ENCODE measurements around the gene SLC2A8.

SLC2A8 gene, protein sequence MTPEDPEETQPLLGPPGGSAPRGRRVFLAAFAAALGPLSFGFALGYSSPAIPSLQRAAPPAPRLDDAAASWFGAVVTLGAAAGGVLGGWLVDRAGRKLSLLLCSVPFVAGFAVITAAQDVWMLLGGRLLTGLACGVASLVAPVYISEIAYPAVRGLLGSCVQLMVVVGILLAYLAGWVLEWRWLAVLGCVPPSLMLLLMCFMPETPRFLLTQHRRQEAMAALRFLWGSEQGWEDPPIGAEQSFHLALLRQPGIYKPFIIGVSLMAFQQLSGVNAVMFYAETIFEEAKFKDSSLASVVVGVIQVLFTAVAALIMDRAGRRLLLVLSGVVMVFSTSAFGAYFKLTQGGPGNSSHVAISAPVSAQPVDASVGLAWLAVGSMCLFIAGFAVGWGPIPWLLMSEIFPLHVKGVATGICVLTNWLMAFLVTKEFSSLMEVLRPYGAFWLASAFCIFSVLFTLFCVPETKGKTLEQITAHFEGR

DNA sequence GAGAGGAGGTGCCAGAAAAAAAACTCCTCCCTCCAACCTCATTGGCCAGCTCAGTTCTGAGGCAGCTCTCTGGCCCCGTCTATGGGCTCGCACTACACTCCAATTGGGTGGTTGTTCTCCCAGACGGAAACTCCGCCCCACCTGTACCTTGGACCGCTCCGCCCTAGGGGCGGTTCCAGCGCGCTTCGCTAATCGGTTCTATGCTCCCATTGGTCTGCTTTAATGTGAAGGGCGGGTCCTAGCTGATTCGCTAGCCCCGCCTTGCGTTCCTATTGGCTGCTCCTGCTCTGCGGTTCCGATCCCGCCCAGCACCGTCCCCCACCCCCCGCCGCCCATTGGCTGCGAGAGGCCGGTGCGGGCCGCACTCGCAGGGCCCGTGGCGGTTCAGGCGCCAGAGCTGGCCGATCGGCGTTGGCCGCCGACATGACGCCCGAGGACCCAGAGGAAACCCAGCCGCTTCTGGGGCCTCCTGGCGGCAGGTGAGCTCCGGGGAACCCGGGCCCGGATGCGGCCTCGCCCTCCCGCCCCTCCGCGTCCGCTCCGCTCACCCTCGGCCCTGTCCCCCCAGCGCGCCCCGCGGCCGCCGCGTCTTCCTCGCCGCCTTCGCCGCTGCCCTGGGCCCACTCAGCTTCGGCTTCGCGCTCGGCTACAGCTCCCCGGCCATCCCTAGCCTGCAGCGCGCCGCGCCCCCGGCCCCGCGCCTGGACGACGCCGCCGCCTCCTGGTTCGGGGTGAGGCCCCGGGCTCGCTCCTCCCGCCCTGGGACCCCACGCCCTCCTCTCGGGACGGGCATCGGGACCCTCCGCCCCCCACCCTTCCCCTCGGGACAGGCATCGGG lies at the start of gene SLC2A8:
Gene SLC2A8, plus strand, starts transcription at position 362 of the 838 bp plus-strand sequence. Its CDS starts 62 bp downstream, at position 424.
- peak; percentile 78 for DNase-seq

DNA sequence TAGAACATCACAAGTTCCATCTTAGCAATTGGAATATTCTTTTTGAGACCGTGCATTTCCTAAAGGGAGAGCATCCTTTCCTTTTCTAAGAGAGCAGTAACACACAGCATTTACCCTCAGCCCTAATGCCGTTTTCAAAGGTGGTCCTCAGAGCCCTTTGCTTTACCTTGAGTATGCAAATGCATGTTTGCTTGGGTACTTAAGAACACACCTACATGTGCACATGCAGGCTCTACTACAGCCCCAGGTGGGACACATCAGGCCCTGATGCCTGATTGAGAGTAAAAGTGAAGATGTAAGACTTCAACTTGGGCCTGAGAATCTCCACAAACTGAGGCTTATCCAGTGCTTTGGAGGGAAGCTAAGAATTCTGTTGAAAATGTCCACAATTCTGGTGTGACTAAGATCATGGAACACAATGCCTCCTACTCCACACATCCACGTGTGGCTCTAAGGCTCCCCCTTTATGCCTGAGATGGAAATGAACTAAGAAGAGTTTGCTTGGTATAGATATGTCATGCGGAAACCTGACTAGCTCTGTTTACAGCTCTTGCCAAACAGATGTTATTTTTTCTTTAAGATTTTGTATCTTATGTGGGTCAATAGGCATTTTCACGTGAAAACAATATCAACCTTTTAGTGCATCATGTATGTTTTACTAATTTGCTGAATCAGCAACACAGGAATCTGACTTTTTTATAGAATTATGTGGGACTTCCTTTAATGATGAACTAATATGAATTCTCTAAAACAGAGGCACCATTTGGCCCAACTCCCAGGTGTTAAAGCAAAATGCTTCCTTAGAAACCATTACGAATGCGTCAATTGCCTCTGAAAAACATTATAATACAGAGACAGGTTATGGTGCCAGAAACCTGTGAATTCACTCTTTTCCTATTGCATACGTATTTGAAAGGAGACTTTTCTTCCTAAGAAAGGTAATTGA lies 48.9 kb upstream of the SLC2A8 start:
- no peak for DNase-seq

DNA sequence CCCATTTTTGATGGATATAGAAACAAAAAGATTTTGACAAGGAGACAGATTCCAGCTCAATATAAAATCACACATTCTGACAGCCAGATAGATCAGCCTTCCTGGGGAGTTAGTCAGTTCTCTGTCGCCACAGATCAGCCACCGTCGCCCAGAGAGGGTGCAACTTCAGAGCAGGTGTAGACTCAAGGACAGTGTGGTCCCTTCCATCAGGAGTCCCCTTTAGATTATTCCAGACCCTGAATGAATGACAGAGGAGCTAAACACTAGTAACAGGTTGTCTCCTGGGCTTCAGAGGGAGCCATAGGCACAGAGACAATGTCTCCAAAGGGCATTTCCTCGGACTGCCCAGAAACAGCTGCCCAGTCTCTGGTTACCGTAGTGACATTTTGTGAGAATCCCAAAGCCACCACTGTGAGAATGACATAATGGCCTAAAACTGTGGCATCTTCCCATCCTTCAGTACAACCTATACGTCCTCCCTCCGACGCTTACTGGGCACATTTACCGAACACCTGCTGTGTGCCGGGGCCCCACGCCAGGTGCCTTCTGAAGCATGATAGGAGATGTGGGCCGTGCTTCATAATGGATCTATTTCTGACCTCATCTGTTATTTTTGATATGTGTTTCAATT lies 47.4 kb upstream of the SLC2A8 start:
- no peak for DNase-seq

DNA sequence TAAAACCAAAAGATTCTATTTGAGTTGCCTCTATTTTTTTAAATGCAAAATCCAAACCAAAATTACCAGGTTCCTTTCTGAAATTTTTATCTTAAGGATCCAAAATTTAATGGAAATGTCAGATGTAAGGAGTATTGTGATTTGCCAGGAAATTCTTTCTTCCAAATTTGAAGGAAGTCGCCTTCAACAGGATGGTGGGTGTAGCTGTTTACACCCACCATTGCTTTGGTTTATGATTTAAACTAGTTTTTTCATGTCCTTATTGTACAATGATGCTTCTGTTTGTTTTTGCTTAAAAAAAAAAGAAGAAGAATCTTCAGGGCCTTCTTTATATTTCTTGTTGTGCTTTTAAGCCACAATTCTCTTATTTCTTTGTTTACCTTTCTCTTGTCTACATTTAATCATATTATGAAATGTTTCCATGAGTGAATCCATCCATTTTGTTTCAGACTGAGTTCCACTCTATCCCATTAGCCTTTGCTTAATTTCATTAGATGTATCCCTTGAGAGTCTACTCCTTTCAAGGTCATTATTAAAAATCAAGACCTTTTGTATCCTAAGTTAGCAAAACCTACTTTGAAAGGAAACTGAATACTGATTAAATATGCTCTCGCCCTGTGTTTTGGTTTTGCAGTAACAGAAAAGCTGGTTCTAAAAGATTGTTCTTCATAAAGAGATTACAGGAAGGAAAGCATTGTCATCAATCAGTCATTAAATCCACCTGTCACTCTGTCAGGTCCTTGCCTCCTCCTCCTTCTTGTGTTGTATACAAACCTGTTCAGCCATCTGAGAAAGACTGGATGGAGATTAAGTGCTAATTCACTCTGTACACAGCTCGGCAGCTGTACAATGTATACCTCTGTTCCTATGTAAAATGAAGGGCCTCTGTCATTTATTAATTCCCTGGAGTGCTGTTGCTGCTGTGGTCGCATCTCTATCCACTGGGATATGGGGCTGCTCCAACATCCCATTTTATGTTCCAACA lies 45.5 kb upstream of the SLC2A8 start:
- no peak for DNase-seq

DNA sequence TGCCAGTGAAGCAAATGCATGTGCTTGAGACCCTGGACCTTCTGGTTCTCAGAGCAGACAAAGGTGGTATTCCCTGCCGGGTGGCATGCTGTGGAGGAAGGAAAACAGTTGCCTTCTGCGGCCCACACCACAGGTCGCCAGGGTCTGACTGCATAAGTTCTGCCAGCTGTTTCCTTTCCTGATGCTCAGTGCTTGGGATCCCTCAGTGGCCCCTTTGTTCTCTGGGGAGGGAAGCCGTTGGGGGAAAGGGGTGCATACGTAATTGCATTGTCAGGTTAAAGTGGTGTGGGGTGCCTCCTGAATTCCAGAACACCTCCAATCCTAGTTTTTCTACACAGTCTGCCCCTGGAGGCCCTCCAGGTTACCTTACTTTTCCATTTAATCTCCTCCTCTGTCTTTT lies 43.1 kb upstream of the SLC2A8 start:
- no peak for DNase-seq

DNA sequence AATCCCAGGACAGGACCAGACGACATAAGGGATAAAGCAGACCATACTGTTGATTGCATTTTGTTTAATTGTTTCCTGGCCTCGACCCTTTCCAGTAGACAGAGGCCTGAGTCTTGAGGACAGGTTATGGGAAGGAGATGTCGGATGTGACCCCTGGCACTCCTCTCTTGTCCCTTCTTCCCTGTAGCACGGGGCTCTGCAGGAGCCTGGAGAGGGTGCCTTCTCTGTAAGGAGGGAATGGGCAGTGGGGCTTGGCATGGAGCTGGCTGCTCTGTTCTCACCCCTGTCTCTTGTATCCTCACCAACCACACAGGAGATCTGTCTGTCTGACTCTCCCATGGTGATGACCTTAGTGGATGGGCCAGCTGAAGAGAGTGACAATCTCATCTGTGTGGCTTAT lies 40.1 kb upstream of the SLC2A8 start:
- no peak for DNase-seq

DNA sequence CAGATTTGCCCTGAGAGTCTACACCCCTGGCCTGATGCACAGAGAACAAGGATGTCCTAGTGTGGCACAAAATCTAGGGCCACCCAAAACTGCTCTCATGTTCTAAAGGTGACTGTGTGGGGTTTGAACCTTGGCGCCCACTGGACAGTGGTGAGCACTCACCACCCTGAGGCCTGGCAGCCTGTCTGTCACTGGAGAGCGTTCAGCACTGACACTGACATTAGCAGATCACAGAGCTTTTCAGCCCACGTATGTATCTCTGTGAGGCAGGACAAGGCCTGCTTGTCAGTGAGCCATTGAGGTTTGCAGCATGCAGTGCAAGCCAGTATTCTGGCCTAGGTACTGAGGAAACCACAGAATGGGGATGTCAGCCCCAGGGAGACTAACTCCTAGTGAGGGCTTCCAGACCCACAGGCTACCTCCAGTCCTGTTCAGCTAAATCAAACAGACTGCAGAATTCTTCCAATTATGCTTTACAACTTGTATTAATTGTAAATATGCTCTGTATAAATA lies 38.9 kb upstream of the SLC2A8 start:
- DNase-seq: no peak

DNA sequence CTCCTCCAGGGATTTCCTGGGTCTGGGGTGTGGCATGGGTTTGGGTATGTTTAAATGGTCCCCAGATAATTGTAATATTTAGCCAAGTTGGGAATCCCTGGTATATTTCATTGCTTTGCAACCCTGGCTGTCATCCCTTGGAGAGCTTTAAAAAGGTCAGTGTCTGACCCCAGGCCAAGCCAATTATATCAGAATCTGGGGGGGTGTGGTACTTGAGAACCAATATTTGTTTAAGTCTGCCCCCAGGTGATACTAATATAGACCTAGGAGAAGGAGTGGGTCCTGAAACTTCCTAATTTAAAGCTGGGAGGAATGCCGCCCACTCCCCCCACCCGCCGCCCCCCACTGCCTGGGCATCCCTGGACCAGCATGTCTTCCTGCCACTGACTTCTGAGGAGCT lies 38.2 kb upstream of the SLC2A8 start:
- DNase-seq: no peak

DNA sequence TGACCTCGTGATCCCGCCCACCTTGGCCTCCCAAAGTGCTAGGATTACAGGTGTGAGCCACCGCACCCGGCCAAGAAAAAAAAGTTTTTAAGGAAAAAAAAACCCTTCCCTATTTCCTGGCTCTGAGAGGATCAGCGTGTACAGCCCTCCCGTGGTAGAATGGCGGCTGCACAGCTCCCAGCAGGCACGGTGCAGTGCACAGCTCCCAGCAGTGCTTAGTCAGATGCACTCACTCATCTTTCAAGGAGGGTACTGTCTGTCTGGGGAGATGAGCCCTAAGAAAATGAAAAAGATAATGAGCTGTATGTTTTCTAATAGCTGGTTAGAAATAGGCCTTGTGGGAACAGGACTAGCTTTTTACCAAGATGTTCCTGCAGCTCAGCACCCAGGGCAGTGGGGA lies 36.7 kb upstream of the SLC2A8 start:
- no peak for DNase-seq

DNA sequence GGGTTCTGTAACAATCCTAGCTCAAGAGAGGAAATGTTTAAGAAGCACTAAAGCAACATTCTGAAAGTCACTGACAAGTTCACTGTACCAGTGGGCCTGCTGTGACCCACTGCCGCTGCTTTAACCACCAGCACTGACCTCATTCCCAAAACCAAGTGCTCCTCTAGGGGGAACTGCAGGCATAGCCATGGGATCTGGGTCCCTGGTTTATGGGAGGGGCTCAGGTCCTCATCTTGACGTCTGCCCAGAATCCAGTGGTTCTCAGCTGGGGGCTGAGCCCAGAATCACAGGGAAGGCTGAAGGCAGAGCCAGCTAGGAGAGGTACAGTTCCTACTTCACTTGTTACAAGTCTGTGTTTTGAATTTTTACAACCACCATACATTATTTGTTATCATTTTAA lies 36.1 kb upstream of the SLC2A8 start:
- no peak for DNase-seq

DNA sequence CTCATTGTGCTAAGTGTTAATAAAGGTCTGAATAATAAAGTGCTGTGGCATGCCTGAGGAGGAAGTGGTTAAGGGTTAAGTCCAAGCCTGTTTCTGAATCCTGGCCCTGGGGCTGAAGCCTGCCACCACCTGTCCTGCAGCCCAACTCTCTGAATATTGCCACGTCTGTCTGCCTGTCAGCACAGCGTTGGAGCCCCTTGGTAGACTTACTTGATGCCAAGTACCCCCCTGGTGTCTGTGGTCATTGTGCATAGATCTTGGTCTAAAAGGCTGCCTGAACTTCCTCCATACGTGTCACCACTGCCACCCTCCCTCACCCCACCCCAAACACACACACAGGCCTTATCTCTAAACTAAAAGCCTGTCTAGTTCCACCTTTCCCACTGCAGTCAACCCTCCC lies 35.4 kb upstream of the SLC2A8 start:
- DNase-seq: no peak

DNA sequence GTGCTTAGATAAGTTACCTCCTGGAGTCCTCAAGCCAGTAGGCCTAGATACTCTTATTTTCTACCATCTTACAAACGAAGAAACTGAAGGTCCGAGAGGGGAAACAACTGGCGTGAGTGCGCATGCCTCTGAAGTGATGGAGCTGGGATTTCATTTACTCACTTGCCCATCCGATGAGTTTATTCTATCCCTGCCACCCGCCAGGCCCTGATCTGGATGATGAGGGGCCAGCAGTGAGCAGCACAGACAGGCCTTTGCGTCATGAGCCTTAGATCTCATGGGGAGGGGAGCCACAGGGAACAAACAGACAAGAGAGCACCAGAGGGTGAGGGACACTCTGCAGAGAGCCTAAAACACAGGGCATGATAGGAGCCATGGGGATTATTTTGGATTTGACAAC lies 34.1 kb upstream of the SLC2A8 start:
- no peak for DNase-seq

DNA sequence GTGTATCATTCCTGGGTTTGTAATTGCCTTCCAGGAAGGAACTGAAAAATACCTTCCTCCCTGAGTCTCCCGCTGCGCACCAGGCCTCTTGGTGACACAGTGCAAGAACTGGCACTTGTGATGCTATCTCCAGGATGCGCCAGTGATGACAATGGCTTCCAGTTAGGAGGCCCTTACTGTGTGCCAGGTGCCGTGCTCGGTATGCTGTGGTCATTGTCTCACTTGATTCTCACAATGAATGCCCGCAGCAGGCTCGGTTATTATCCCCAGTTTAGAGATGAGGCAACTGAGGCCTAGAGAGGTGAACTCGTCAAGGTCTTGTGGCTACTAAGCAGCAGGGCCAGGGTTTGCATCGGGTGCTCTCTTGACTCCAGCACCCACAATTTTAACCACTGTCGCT lies 31.5 kb upstream of the SLC2A8 start:
- DNase-seq: no peak

DNA sequence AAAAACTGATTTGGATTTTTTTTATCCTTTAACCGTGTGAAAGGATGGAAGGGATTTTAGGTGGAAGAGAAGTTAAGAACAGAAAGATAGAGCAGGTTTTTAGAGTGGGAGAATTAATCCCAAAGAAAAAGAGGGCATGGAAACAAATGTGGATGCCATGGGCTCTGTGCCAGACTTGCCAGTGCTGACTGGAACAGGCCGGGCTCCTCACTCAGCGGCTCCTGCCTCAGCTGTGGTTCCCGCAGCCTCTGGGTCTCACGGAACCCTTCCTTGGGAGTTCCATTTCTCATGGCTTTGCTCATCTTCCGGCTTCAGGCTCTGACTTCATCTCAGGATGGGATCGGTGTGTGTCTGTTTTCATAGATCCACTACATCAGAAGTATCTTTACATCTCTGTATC lies 30.4 kb upstream of the SLC2A8 start:
- DNase-seq: no peak

DNA sequence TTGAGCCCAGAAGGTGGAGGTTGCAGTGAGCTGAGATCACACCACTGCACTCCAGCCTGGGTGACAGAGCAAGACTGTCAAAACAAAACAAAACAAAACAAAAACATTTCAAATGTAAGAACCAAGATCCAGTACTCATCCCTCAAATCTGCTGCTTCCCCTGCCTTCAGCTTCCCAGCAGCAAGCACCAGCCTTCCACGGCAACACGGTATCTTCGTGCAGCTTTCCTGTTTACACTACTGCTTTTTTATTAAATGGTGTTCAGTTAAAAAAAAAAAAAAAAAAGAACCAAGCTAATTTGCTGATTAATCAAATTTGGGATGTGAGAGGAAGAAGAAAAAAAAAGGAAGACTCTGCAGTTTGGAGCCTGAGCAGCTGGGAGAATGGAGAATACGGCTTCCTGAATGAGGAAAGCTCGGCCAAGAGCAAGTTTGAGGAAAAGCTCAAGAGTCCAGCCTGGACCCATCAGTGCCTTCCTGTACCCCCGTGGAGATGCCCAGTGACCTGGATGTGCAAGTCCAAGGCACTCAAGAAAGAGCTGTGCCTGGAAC lies 28.0 kb upstream of the SLC2A8 start:
- no peak for DNase-seq

DNA sequence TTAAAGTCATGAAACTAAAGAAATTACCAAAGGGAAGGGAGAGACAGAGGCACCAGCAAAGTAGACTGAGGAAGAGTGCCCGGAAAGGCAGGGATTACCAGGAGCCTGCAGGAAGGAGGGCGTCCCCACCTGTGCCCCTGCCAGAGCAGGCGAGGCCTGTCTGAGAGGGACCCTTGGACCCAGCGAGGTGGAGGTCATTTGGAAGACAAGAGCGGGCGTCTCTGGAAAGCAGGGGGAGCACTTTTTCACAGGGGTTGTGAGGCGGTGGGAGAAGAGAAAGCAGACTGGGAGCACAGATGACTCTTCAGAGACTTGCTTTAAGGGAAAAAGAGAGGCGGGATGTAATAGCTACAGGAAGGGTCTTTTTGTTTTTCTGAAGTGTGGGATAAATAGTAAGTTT lies 27.5 kb upstream of the SLC2A8 start:
- no peak for DNase-seq

DNA sequence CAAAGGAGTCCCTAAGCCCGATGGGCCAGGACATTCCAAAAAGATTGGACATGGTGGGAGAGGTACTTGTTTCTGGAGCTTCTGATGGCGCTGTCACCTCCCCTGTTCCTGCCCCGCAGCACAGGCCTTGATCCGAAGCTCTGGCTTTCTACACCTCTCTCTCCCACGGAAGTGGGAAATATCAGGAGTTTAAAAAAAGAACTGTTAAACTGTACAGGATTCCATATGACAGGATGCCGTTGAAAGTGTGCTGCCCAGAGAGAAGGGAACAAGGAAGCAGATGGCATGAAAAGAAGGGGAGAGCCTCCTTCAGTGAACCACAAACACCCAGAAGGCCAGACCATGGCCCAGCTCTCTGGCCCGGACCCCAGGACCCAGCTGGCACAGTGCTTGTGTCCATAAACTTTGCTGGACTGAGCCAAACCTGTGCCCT lies 26.8 kb upstream of the SLC2A8 start:
- no peak for DNase-seq

DNA sequence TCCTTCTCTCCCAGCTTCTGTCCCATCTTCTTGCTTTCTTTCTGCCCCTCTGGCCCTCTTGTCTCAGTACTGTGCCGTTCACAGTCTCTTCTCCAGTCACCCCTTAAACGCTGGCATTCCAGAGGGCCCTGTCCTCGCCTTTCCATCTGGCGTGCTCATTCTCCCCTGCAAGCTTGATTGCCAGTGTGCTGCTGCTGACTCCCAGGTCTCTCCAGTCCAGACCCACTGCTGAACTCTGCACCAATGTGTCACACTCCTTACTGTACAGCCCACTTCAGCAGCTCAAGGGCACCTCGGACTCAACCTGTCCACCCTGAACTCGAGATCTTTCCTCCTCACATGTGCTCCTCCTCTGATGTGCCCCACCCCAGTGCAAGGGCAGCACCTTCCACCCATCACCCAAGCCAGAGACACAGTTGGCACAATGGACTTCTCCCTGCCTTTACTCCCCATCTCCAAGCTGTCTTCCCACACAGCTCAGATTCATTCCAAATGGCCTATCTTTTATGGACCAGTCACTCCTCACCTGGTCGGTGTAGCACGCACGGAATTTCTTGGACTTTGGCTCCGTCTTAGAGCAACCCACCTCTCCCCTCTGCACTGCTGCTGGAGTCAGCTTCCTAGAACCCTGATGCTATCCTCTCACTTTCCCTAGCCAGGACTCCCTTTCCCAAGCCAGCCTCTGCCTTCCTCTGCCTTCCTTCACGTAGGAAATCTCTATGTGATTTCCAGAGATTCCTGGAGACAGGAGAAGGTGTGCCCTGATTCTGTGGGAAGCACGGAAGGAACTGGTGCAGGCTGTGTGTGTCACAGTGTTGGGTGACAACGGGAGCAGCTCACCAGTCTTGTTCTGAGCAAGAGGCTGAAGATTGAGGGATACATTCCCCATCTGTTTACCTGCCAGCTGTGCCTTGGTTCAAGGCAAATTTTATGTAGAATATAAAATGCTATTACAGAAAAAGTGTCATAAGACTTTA lies 26.0 kb upstream of the SLC2A8 start:
- DNase-seq: no peak

DNA sequence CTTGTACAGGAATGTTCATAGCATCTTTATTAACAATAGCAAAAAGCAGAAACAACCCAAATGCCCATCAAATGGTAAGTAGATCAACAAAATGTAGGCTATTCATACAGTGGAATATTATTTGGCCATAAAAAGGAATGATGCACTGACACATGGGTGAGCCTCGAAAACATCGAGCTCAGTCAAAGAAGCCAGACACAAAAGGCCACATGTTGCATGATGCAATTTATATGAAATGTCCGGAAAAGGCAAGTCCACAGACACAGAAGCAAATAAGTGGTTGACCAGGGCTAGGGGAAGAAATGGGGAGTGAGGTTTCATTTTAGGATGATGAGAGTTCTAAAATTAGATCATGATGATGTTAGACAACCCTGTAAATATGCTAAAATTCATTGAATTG lies 16.5 kb upstream of the SLC2A8 start:
- no peak for DNase-seq

Data from activated effector memory CD4-positive, alpha-beta T cell treated with Interleukin-2 at 50 U/mL for 16 hours (primary cell).